AG09319 (cell line): Measurements from ENCODE around the gene PITPNM2.

Experiments
- DNase-seq: peaks from one replicate; pipeline ENCODE4 v3.0.0-alpha.2; 2010; ENCODE audit warnings: low read depth; ENCODE audit errors: extremely low read depth
- CTCF ChIP-seq: IDR thresholded peaks from 2 replicates; pipeline ENCODE4 v1.5.1; 2011; ENCODE audit warnings: low read depth, mild to moderate bottlenecking, inconsistent platforms, low read length, moderate library complexity

The PITPNM2 gene

GRCh38 chr12:123151457-123152454 is 866 bp upstream of the PITPNM2 start:
- no peak for TF ChIP-seq CTCF
- DNase-seq, result no peak

DNA sequence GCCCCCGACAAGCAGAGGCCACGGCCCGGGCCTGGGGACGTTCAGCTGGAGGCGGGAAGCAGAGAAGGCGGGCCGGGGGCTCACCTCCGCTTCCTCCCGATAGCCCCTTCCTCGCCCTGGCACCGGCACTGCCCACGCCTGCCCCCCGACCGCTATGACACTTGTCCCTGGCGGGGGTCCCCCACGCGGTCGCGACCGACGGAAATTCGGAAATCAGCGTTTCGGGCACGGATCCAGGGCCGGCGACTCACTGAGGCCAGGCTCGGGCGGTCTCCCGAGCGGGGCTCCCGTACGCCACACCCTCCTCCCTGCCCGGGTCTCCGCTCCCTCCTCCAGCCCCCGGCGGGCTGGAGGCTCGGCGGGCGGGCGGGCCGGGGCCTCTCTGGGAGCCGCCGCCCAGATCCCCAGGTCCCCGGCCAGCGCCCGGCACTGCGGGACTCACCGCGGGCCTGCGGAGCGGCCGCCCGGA is 581 bp downstream of the PITPNM2 start:
- no peak for TF ChIP-seq CTCF
- no peak for DNase-seq

DNA sequence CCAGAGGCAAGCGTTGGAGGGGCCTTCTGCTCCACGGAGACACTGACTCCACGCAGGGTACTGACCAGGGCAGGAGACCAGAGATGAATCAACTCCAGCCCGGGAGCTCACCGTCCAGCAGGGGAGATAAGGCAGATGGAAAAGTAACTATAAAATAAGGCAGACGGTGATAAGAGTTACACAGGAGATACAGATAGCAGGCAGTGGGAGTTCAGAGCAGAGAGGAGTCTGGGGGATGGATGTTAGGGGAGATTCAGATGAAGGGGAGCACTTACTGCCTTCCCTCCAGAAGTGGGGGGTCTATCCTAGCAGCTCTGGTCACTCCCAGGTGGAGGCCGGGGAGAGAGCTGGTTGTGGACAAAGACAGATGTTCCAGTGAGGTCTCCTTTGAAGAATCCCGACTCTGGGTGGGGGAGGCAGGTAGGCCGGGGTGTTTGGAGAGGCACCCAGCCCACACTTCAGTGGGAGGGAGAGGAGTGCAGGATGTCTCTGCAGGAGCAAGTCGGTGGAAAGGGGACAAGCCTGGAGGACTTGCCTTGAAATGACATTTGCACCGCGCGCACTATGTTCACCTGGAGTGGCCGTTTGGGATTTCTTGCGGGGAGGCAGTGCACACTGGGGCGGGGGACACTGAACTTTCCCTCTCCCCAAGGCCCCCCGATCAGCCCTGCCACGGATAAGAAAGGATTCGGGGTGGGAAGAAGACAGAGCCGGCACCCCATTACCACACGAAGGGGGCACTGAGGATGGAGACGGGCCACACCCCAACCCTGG is 1.2 kb downstream of the PITPNM2 start:
- DNase-seq, result no peak
- no peak for TF ChIP-seq CTCF

DNA sequence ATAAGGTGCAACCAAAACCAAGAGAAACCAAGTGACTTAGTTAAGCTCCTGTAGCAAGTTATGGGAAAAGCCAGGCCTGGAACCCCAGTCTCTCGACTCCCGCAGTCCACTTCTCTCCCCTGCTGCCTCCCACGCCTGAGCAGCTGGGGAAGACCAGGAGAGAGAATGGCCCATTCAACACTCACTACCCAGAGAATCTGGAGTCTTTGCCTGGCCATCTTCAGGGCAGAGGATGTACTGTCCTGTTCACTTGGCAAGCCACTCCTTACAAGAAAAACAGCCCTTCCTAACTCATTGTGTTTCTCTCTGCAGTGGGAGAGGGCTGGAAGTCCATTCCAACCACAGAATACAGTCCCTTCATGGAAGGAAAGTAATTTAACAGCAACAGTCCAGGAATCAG is 1.8 kb downstream of the PITPNM2 start:
- TF ChIP-seq CTCF, result no peak
- DNase-seq, result no peak

GRCh38 chr12:123148655-123149054 is 2.2 kb downstream of the PITPNM2 start:
- no peak for DNase-seq
- TF ChIP-seq CTCF, result no peak

DNA sequence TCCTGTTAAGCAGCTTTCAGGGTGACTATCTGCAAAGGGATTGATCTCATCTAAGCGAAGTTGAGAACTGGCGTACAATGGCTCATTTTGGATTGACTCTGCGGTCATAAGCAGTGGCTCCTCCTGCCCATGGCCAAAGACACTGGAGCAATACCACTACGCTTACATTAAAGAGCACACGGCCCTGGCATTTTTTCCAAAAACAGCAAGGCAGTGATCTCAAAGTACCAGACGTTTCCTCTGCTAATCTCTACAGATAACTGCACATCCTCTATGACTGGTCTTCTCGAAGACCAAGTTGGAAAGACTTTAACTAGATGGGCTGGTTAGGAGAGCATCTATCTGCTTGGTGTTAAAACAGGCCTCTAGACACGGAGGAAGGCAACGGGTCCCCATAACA is 2.7 kb downstream of the PITPNM2 start:
- DNase-seq, result no peak

More for the DNA sequence above, 2.7 kb downstream of the PITPNM2 start:
- no peak for TF ChIP-seq CTCF
